Measurements from ENCODE around the gene VWA1. TPM values are rescaled to one million over a fixed set of nuclear protein-coding genes. Genes with fewer than 3 reads are reported as not detected.

The VWA1 gene
- polyA plus RNA-seq, 1 donor (not counting 4 experiments of a cell fraction or from before 2014, with no cell fraction given) = 6.5 TPM

DNA sequence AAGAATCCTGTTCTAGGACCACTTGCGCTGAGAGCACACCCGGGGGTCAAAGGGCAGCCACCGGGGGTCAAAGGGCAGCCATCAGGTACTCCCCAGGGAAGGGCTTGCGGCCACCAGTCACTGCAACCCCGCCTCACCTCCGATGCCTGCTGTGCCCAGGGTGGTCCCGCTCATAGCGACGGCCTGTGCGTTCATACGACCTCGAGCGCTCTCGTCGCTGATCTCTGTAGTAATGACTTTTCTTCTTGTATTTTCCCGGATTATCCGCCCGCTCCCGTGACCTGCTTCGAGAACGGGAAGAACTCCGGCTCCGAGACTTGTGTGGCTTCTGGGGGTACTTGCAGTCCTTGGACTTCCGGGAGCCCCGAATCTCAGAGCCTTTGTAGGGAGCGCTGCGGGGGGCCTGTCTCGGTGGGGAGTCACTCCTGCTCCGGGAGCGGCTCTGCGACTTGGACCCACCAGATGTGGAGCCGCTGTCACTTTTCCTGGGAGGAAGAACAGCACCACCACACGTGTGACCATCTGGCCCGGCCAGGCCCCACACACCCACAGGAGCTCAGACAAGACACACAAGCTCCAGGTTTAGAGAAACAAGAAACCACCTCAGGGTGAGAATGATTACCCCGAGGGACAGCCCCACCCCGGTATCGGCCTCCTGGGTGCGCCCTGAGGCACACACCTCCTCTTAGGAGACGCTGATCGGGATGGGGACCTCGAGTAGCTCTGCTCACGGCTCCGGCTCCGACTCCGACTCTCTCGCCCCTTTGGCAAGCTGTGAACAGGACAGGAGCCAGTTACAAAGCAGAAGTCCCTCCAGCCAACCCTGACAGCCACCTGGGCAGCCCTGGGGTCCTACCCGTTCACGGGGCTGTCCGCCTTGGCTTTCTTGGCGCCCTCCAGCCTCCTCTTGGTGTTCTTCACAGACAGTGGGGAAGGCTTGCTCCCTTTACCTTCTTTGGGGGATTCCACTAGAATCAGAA, 48.1 kb upstream of the VWA1 start:
- Histone ChIP-seq H3K4me1 (ENCODE audit: control insufficient read depth, extremely low read depth, insufficient read depth, low read length) (no peaks in the 10 kb centered on the region), H4K20me1 (ENCODE audit: control insufficient read depth, extremely low read depth, insufficient read depth, low read length) (no peaks in the 10 kb centered on the region)
- dilution Hi-C loops (cut with MboI; ENCODE audit: extremely low pct_ligation_motif_present, low sequenced_read_pairs) = no loop called here

DNA sequence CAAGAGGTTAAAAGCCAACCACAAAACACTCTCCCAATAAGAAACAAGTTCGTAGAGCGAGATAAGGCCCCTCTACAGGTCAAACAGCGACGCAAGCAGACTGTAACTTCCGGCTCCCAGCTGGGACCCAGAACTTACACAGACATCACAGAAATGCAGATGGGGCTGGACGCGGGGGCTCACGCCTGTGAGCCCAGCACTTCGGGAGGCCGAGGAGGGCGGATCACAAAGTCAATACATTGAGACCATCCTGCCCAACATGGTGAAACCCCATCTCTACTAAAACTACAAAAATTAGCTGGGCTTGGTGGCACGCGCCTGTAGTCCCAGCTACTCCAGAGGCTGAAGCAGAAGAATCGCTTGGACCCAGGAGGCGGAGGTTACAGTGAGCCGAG, 47.4 kb upstream of the VWA1 start:
- Histone ChIP-seq H3K4me3 (ENCODE audit: control insufficient read depth in 2 of 3, extremely low read depth in 1 of 3, insufficient read depth in 2 of 3, low read depth in 1 of 3, low read length in 3 of 3) (no peak overlapping the region), H3K27me3 (ENCODE audit: control insufficient read depth, extremely low read depth, insufficient read depth, low read length) (no peaks in the 10 kb centered on the region), H2AFZ (ENCODE audit: control insufficient read depth, low read length) (no peak overlapping the region), H3K9me1 (ENCODE audit: control insufficient read depth, extremely low read depth, insufficient read depth, low read length) (no peaks in the 10 kb centered on the region), H3K4me1 (ENCODE audit: control insufficient read depth, extremely low read depth, insufficient read depth, low read length) (no peaks in the 10 kb centered on the region), H4K20me1 (ENCODE audit: control insufficient read depth, extremely low read depth, insufficient read depth, low read length) (no peaks in the 10 kb centered on the region), H3K9me3 (ENCODE audit: control insufficient read depth, low read depth, low read length) (no peaks in the 10 kb centered on the region), H3K27ac (ENCODE audit: control insufficient read depth, insufficient read depth, low read length) (no peak overlapping the region), H3K4me2 (ENCODE audit: control insufficient read depth, extremely low read depth, insufficient read depth, low read depth, low read length) (no peak overlapping the region), H3K36me3 (ENCODE audit: control insufficient read depth in 2 of 2, extremely low read depth in 1 of 2, insufficient read depth in 2 of 2, low read length in 2 of 2) (peaks cover 51 to 64% of the 10 kb centered on the region in 2 experiments), H3K79me2 (ENCODE audit: control insufficient read depth, insufficient read depth, low read length) (peaks cover 14% of the 10 kb centered on the region), H3K9ac (ENCODE audit: control insufficient read depth, extremely low read depth, insufficient read depth, low read length) (no peak overlapping the region)
- FAIRE-seq (no peak), DNase-seq (ENCODE audit: low read depth, low spot score) (no peak)
- TF ChIP-seq, protein P1, sequence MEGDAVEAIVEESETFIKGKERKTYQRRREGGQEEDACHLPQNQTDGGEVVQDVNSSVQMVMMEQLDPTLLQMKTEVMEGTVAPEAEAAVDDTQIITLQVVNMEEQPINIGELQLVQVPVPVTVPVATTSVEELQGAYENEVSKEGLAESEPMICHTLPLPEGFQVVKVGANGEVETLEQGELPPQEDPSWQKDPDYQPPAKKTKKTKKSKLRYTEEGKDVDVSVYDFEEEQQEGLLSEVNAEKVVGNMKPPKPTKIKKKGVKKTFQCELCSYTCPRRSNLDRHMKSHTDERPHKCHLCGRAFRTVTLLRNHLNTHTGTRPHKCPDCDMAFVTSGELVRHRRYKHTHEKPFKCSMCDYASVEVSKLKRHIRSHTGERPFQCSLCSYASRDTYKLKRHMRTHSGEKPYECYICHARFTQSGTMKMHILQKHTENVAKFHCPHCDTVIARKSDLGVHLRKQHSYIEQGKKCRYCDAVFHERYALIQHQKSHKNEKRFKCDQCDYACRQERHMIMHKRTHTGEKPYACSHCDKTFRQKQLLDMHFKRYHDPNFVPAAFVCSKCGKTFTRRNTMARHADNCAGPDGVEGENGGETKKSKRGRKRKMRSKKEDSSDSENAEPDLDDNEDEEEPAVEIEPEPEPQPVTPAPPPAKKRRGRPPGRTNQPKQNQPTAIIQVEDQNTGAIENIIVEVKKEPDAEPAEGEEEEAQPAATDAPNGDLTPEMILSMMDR (optimal IDR thresholded peaks at IDR 0.05 in 1 of 3, IDR thresholded peaks at IDR 0.05 in 1 of 3, conservative IDR thresholded peaks at IDR 0.05 in 1 of 3; ENCODE audit: extremely low read depth in 1 of 3, insufficient read depth in 2 of 3, low read length in 3 of 3) = no peak
- TF ChIP-seq EZH2 (IDR thresholded peaks at IDR 0.05; ENCODE audit: low read length) = no peak
- dilution Hi-C loops (cut with MboI; ENCODE audit: extremely low pct_ligation_motif_present, low sequenced_read_pairs) = no loop called here

More for the DNA sequence above, 48.1 kb upstream of the VWA1 start:
- H3K9me1 ChIP-seq (ENCODE audit: control insufficient read depth, extremely low read depth, insufficient read depth, low read length) = no peaks in the 10 kb centered on the region
- H3K4me3 ChIP-seq (ENCODE audit: control insufficient read depth in 2 of 3, extremely low read depth in 1 of 3, insufficient read depth in 2 of 3, low read depth in 1 of 3, low read length in 3 of 3) = no peak overlapping the region
- H3K4me2 ChIP-seq (ENCODE audit: control insufficient read depth, extremely low read depth, insufficient read depth, low read depth, low read length) = no peak overlapping the region
- H3K27ac ChIP-seq (ENCODE audit: control insufficient read depth, insufficient read depth, low read length) = no peak overlapping the region
- DNase-seq (ENCODE audit: low read depth, low spot score) = no peak
- no peak overlapping the region for H3K9ac ChIP-seq (ENCODE audit: control insufficient read depth, extremely low read depth, insufficient read depth, low read length)
- peaks cover 13% of the 10 kb centered on the region for H3K79me2 ChIP-seq (ENCODE audit: control insufficient read depth, insufficient read depth, low read length)
- peaks cover 49 to 57% of the 10 kb centered on the region in 2 experiments for H3K36me3 ChIP-seq (ENCODE audit: control insufficient read depth in 2 of 2, extremely low read depth in 1 of 2, insufficient read depth in 2 of 2, low read length in 2 of 2)
- no peak for FAIRE-seq
- no peak overlapping the region for H2AFZ ChIP-seq (ENCODE audit: control insufficient read depth, low read length)
- no peaks in the 10 kb centered on the region for H3K27me3 ChIP-seq (ENCODE audit: control insufficient read depth, extremely low read depth, insufficient read depth, low read length)
- H3K9me3 ChIP-seq (ENCODE audit: control insufficient read depth, low read depth, low read length) = no peaks in the 10 kb centered on the region
- TF ChIP-seq, protein P1 (optimal IDR thresholded peaks at IDR 0.05 in 1 of 3, IDR thresholded peaks at IDR 0.05 in 1 of 3, conservative IDR thresholded peaks at IDR 0.05 in 1 of 3; ENCODE audit: extremely low read depth in 1 of 3, insufficient read depth in 2 of 3, low read length in 3 of 3) = no peak
- TF ChIP-seq EZH2 (IDR thresholded peaks at IDR 0.05; ENCODE audit: low read length) = no peak
